ENCODE results near the gene VEPH1.

GRCh38 chr3:157265931-157266330 is 237.3 kb downstream of the VEPH1 start:
- TF ChIP-seq CTCF (IDR thresholded peaks at IDR 0.05) (no peak), EZH2 (IDR thresholded peaks at IDR 0.05; ENCODE audit: borderline replicate concordance, insufficient read depth, low read depth, low read length, poor library complexity, severe bottlenecking) (no peak)

All from B cell (primary cell).